NCI-H2196 (cell line): ENCODE measurements around the gene FEZ2.

Source experiments
- DNase-seq: peaks from one replicate; lab custom pipeline; 2025; ENCODE audit not compliant: unreplicated experiment; lab: John Stamatoyannopoulos, UW

FEZ2 gene

GRCh38 chr2:36562973-36563532 lies 34.9 kb downstream of the FEZ2 start:
- DNase-seq: no peak

- DNase-seq: no peak
Measured at GRCh38 chr2:36562240-36562639, 35.7 kb downstream of the FEZ2 start.

- no peak for DNase-seq
Measured at GRCh38 chr2:36561237-36561944, 36.6 kb downstream of the FEZ2 start.

DNA sequence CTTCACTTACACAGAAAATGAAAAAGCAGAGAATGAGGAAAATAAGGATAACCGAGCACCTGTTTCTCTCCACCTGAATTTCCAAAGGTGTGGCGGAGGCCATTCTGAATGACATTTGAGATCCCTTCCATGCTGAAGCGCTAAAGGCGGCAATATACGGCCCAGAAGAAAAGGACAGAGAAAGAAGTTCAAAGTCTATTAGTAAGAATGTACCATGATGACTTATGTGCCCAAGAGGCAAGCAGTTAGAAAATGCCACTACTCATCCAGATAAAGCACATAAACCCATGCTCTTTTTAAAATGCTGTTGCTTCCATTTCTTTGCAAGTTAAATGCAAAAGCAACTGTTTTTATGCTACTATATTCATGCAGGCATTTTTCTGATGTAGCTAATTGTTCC lies 37.2 kb downstream of the FEZ2 start:
- no peak for DNase-seq

GRCh38 chr2:36559221-36559942 lies 38.6 kb downstream of the FEZ2 start:
- no peak for DNase-seq

GRCh38 chr2:36556842-36557241 lies 41.1 kb downstream of the FEZ2 start:
- no peak for DNase-seq

- no peak for DNase-seq
Measured at GRCh38 chr2:36555789-36556188, 42.2 kb downstream of the FEZ2 start.

DNA sequence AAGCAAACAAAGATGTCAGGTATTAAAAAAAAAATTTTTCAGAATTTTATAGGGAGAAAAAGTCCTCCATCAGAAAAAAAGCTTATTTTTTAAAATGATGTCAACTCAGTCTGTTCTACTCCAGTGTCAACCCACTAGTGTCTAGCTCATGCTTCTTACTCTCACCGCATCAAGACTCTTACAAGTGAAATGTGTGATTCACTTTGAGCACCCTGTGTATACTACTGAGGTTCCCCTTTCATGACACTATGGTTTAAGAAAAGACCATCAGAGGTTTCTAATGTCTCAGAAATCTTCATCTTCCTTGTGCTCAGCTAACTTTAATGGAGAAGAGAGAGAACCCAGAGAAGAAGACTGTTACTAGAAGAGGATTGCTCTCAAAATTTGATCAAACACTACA lies 43.4 kb downstream of the FEZ2 start:
- DNase-seq: no peak

- no peak for DNase-seq
Measured at GRCh38 chr2:36553683-36554082, 44.3 kb downstream of the FEZ2 start.

DNA sequence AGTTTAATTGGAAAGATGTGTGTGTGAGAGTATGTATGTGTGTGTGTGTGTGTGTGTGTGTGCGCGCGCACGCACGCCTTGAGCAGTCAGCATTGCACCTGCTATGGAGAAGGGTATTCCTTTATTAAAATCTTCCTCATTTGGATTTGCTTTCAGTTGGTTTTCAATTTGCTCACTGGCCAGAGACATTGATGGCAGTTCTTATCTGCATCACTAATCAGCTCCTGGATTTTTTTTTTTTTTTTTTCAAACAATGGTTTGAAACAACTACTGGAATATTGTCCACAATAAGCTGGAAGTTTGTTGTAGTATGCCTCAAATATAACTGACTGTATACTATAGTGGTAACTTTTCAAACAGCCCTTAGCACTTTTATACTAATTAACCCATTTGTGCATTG lies 48.0 kb downstream of the FEZ2 start:
- DNase-seq: no peak

- DNase-seq: no peak
Measured at GRCh38 chr2:36549165-36549574, 48.8 kb downstream of the FEZ2 start.

GRCh38 chr2:36547906-36548305 lies 50.1 kb downstream of the FEZ2 start:
- no peak for DNase-seq

- no peak for DNase-seq
Measured at GRCh38 chr2:36545871-36546416, 52.0 kb downstream of the FEZ2 start.

DNA sequence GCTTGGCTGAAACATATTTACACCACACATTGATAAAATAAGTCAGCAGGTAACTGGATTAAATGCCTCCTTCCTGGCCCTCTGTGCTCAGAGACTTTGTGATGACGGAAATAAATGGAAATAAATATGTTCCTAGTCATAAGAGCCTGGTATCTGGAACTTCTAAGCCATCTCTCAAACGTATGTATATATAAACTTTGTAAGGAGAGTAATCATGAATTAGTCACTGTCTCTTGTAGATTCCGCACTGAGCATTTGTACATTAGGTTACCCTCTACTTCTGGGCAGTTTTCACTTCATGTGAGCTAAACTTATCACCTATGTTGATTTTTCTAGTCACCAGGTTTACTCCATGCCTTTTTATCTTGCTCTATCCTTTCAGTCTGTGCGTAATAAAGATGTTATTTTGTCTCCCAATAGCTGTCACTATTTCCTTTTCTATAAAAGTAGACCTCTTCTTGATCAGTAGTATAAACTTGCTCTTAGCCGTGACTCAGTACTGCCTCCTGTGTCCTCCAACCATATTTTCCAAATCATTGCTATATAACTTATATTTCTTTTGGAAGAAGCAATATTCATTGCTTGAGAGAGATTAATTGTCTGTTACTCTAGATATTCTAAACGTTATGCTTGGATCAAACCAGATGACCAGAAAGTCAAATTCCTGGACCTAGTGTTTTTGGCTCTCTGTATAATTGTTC lies 53.2 kb downstream of the FEZ2 start:
- DNase-seq: no peak

GRCh38 chr2:36541891-36542595 lies 55.9 kb downstream of the FEZ2 start:
- DNase-seq: no peak

DNA sequence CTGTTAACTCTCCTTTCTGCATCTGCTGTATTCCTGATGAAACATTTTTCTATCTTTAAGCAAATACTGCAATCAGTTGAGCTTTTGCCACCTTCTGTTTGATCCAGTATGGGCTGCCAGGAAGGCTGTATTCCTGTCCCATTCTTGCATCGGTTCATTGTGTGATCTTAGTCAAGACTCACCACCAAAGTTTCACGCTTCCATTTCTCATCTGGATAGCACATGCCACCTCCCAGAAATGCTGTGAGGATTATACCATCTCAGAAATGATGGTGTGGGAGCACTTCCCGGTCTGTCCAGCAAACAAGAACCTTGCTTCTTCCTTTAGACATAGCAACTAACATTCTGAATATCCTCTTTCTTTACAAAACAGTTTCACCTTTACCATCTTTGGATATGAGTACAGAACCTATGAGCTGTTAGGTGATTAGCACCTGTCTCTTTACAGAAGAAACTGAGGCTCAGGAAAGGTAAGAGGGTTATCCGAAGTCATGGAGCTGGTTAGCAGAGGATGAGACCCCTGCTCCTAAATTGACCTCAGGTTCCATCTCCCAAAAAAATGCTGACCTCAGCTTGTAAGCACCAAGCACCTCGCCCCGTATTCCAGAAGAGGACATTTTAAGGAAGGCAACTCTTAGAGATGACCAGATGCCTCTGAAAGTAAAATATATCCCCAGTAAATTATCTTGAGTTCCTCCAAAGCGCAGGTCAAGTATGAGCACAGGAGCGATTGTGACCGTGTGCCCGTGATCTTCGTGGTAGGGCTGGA lies 56.8 kb downstream of the FEZ2 start:
- DNase-seq: no peak

- no peak for DNase-seq
Measured at GRCh38 chr2:36539631-36540030, 58.3 kb downstream of the FEZ2 start.

GRCh38 chr2:36538335-36538734 lies 59.6 kb downstream of the FEZ2 start:
- DNase-seq: peak; percentile 63

DNA sequence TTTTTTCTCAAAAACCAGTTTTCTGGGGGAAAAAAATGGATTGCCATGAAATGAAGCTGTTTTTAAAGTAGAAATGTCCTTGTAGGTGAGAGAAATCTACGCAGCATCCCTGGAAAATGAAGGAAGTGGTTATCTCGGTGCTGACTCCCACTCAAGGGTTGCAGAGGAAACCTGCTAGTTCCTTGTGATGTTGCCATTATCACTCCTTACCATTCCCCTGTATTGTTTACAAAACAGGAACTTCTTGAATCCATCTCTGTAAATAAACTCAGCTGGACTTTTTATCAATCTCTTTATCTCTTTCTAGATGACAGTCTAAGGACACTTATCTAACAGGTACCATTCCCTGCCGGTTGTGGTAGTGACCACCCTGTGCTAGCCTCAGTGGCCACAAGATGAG lies 61.2 kb downstream of the FEZ2 start:
- no peak for DNase-seq

DNA sequence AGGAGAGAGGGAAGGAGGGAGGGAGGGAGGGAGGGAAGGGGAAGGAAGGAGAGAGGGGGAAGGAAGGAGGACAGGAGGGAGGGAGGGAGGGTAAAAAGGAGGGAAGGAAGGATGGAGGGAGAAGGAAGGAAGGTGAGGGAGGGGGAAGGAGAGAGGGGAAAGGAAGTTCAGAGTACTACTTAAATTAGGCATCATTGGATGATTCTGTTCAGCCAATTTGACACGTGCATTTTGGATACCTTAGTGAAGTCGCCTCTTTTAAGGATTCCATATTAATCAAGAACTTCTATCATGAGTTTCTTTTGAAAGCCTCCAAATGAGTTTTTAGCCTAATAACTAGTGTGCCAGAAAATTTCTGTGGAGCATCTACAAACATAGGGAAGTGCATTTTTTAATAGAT lies 62.9 kb downstream of the FEZ2 start:
- no peak for DNase-seq
